ENCODE data around the gene DEAF1.
"Not testable (repeated sequence)": the region's sequence is repeated elsewhere in the genome, so short reads cannot be mapped to it uniquely, and the experiment has no call there.

The DEAF1 gene

DNA sequence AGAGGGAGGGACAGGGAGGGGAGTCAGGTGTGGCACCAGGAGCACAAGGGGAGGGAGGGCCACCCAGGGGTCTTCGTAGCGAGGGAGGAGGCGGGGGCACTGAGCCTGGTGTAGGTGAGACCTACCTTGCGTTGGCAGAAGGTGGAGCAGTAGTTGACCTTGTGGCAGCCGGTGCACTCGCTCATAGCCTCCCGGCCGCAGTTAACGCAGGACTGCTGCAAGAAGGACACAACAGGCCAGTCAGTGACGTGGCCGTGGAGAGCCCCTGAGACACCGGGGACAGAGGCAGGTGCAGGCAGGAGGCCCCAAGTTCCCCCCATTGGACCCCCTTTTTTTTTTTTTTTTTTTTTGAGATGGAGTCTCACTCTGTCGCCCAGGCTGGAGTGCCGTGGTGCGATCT lies 41.2 kb downstream of the DEAF1 start:
- in situ Hi-C loops (cut with MboI; ENCODE audit: low sequenced_read_pairs), result no loop called here

DNA sequence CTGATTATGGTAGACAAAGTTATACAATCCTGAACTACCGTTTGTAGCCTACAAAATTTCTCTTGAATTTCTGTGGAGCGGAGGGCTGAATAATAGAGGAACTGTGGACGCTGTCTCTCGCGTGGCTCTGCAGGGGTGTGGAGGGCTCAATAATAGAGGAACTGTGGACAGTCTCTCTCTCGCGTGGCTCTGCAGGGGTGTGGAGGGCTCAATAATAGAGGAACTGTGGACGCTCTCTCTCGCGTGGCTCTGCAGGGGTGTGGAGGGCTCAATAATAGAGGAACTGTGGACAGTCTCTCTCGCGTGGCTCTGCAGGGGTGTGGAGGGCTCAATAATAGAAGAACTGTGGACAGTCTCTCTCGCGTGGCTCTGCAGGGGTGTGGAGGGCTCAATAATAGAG lies 41.9 kb downstream of the DEAF1 start:
- in situ Hi-C loops (cut with MboI; ENCODE audit: low sequenced_read_pairs), result not testable (repeated sequence)

DNA sequence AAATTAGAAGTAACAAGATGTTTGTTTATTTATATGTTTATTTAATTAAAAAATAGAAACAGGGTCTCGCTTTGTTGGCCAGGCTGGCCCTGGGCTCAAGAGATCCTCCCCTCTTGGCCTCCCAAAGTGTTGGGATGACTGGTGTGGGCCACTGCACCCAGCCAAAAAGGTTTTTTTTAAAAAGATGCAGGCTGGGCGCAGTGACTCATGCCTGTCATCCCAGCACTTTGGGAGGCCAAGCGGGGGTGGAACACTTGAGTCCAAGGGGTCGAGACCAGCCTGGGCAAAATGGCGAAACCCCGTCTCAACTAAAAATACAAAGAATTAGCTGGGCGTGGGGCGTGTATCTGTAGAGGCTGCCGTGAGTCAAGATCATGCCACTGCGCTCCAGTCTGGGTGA lies 44.5 kb downstream of the DEAF1 start:
- in situ Hi-C loops (cut with MboI; ENCODE audit: low sequenced_read_pairs), result no loop called here

DNA sequence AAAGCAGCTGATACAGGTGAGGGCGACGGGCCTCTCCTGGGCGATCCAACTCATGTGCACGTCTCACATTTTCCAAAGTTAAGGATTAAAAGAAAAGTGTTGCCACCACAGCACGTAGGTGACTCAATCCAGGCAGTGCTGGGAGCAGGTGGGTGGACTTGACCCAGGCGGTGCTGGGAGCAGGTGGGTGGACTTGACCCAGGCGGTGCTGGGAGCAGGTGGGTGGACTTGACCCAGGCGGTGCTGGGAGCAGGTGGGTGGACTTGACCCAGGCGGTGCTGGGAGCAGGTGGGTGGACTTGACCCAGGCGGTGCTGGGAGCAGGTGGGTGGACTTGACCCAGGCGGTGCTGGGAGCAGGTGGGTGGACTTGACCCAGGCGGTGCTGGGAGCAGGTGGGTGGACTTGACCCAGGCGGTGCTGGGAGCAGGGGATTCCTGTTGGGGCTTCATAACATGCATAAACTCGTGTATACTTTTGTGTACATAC lies 47.3 kb downstream of the DEAF1 start:
- in situ Hi-C loops (cut with MboI; ENCODE audit: low sequenced_read_pairs), result not testable (repeated sequence)

DNA sequence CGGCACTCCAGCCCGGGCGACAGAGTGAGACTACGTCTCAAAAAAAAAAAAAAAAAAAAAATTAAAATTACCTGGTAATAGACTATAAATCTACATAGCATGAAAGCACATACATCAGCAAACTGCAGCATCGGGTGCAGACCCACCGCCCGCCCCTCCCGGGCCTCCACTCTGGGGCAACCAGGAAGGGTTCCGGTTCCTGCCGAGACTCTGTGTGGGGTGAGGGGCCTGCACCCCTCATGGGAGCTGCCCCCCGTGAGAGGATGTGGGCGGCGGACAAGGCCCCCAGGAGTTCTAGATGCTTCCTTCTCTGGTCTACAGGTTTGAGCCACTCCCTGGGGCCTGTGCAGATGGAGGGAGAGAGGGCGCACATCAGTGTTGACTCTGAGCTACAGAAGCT lies 48.8 kb downstream of the DEAF1 start:
- in situ Hi-C loops (cut with MboI; ENCODE audit: low sequenced_read_pairs), result no loop called here

DNA sequence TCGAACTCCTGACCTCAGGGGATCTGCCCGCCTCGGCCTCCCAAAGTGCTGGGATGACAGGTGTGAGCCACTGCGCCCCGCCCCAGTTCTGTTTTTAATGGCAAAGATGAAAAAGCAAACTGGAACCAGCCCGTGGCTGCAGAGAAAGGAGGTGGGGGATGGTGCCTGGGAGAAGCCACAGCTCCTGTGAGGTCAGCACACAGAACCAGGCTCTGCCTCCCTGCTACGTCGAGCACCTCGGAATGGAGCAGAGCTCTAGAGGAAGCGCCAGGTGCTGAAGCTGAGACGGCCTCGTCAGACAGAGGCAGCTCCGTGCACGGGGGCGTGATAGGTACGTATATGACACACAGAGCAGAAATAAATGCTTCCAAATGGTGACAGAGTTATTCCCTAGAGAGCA lies 49.5 kb downstream of the DEAF1 start:
- in situ Hi-C loops (cut with MboI; ENCODE audit: low sequenced_read_pairs), result no loop called here

DNA sequence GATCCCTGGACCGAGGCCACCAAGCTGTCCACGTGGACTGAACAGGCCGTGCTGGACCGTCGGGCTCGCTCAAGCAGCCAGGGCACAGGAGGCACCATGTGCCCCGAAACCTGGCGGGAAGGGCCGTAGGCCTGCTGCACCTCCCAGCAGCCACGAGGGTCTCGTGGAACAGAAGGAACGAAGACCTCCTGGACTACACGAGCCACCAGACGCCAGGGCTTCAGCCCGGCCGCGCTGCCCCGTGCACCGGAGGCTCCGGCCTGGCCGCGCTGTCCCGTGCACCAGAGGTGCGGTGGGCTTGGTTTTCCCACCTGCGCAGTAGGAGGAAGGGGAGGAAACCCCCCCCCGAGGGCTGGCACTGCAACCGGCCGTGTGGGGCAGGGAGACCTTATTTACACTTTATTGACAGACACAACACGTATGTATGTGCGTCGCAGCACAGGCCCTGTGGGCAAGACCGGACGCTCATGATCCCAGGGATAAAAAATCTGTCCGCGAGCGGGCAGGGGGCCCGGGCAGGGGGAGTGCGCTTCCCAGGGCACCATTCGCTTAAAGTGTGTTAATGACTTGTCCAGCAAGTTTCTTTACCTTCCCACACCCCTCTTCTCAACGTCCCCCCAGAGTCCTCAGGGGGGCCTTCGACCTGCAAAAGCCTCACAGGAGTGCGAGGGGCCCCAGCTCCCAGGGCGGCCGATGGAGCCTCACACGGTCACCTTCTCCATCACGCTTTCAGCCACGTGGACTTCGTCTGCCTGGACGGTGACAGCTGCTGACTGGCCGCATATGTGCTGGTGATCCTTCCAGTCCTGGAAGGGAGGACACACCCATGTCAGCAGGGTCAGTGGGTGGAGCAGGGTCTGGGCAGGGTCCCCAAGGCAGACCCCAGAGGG lies 50.9 kb downstream of the DEAF1 start:
- in situ Hi-C loops (cut with MboI; ENCODE audit: low sequenced_read_pairs), result no loop called here

DNA sequence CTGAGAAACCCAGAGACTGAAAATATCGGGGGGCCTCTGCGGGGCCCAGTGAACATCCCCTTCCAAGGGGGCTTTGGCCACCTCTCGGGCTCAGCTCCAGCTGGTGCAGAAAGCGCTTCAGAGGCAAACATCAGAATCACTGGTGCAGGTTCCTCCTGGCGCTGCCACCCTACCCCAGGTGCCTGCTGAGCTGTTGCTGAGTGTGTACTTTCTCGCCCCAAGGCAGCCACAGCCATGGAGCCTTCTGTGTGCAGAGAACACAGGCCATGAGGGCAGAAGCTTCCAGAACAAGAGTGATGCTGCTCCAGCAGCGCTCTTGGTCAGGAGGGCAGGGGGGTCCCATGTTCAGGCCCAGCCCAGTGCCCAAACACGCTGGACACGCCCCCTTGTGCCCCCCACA lies 51.7 kb downstream of the DEAF1 start:
- in situ Hi-C loops (cut with MboI; ENCODE audit: low sequenced_read_pairs), result no loop called here

DNA sequence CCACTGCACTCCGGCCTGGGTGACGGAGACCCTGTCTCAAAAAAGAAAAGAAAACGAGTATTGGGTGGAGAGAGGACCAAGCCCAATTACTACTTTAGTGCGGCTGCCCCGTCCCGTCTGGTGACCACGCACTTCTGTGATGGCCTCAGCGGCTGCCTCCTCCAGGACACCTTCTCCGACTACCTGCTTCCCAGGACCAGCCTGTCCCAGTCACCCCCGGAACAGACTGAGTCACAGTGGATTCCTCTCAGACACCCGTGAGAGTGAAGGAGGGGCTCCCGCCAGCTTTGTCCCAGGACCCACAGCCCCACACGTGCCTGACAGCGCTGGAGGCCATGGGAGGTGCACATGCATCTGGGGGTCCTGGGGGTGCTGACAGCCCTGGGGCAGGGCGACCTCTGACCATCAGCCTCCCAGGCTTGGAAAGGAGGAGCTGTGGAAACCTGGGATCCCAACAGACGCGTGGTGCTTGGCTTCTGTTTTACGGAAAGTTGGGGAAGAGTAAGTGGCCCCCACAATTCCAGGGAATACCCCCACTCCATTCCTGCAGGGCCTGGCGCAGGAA lies 53.1 kb downstream of the DEAF1 start:
- in situ Hi-C loops (cut with MboI; ENCODE audit: low sequenced_read_pairs), result no loop called here

DNA sequence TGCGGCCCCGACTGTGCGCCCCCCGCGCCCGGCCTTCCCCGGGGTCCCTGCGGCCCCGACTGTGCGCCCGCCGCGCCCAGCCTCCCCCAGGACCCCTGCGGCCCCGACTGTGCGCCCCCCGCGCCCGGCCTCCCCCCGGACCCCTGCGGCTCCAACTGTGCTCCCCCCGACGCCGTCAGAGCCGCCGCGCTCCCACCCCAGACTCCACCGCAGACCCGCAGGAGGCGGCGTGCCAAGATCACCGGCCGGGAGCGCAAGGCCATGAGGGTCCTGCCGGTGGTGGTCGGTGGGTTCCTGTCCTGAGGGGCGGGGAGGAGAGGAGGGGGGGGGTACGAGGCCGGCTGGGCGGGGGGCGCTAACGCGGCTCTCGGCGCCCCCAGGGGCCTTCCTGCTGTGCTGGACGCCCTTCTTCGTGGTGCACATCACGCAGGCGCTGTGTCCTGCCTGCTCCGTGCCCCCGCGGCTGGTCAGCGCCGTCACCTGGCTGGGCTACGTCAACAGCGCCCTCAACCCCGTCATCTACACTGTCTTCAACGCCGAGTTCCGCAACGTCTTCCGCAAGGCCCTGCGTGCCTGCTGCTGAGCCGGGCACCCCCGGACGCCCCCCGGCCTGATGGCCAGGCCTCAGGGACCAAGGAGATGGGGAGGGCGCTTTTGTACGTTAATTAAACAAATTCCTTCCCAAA lies 54.9 kb downstream of the DEAF1 start:
- in situ Hi-C loops (cut with MboI; ENCODE audit: low sequenced_read_pairs), result no loop called here

DNA sequence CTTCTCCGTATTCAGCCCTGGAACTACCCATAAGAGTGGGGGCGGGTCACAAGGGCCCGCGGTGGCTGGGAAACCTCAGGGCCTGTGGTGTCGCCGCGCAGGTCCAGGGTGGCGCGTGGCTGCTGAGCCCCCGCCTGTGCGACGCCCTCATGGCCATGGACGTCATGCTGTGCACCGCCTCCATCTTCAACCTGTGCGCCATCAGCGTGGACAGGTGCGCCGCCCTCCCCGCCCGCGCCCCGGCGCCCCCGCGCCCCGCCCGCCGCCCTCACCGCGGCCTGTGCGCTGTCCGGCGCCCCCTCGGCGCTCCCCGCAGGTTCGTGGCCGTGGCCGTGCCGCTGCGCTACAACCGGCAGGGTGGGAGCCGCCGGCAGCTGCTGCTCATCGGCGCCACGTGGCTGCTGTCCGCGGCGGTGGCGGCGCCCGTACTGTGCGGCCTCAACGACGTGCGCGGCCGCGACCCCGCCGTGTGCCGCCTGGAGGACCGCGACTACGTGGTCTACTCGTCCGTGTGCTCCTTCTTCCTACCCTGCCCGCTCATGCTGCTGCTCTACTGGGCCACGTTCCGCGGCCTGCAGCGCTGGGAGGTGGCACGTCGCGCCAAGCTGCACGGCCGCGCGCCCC lies 55.6 kb downstream of the DEAF1 start:
- in situ Hi-C loops (cut with MboI; ENCODE audit: low sequenced_read_pairs), result no loop called here

DNA sequence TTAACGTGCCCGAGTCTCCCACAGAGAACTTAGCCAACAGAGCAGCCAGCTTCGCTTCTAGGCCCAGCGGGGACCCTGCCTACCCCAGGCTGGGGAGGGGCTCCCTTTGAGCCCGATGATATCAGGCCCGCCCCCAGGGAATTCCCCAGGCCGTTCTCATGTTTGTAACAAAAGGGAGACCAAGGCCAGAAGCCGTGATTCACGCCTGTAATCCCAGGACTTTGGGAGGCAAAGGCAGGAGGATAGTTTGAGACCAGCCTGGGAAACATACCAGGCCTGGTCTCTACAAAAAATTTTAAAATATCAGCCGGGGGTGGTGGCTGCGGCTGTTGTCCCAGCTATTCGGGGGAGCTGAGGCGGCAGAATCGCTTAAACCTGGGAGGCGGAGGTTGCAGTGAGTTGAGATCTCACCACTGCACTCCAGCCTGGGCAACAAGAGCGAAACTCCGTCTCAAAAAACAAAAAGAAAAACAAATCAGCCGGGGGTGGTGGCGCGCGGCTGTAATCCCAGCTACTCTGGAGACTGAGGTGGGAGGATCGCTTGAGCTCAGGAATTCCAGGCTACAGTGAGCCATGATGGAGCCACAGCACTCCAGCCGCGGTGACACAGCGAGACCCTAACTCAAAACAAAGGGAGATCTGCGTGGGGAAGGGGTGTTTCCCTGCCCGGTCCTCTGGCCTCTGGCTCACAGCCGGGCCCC lies 56.2 kb downstream of the DEAF1 start:
- in situ Hi-C loops (cut with MboI; ENCODE audit: low sequenced_read_pairs), result no loop called here

DNA sequence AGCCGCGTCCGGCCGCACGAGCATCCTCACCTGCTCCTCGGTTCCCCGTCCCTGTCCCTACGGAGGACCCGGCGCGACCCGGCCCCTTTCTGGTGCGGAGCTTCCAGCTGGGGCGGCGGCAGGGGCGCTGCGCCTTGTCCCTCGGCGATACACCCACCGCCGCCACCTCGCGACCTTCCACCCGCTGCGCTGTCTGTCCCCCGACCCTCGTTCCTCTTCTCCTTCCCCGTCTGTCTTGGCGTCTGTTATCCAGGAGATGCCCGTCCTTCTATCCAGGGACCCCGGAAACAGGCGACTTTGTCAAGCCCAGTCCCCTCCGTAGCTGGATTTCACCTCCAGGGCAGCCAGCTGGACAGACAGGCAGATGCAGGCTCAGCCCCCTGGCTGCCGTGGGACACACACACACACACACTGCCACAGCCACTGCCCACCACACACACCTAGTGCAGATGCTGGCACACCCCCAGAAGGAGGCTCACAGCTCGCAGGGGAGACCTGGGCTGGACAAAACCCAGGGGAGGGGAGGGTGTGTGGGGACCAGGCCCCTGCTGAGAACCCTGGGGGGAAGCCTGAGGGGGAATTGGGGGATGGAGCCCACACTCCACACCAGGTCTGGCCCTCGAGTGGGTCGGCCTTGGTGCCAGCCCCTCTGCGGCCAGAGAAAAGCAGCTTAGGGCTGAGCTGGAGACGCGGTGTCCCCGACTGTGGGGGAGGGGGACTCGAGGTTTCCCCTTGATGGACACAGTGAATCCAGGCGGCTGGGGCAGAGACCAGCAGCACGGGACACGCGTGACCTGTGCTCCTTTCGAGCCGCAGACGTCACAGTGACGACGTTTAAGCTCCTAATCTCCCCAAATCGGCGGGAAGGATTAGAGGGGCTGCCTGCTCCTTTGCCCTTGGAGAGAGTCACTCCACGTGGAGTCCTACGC lies 57.2 kb downstream of the DEAF1 start:
- in situ Hi-C loops (cut with MboI; ENCODE audit: low sequenced_read_pairs), result no loop called here

DNA sequence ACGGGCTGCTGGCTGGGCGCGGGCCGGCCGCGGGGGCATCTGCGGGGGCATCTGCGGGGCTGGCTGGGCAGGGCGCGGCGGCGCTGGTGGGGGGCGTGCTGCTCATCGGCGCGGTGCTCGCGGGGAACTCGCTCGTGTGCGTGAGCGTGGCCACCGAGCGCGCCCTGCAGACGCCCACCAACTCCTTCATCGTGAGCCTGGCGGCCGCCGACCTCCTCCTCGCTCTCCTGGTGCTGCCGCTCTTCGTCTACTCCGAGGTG lies 57.8 kb downstream of the DEAF1 start:
- in situ Hi-C loops (cut with MboI; ENCODE audit: low sequenced_read_pairs), result no loop called here

DNA sequence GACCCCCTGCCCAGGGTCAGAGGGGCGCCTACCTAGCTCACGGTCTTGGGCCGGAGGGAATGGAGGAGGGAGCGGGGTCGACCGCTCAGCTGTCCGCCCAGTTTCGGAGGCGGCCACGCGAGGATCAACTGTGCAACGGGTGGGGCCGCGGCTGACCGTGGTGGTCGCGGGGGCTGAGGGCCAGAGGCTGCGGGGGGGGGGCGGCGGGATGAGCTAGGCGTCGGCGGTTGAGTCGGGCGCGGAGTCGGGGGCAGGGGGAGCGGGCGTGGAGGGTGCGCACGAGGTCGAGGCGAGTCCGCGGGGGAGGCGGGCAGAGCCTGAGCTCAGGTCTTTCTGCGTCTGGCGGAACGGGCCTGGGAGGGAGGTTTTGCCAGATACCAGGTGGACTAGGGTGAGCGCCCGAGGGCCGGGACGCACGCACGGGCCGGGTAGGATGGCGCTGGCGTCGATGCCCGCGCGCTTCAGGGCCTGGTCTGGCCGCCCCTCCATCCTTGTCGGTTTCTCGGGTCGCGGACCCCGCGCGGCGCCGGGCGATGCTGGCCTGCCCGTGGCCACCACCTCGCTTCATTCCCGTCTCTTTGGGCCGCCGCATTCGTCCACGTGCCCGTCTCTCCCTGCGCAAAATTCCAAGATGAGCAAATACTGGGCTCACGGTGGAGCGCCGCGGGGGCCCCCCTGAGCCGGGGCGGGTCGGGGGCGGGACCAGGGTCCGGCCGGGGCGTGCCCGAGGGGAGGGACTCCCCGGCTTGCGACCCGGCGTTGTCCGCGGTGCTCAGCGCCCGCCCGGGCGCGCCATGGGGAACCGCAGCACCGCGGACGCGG lies 58.3 kb downstream of the DEAF1 start, which contains the start of gene DRD4:
DRD4 (plus strand) TSS at position 759 of the 822 bp plus-strand sequence; CDS start at position 795, 36 bp downstream.
- in situ Hi-C loops (cut with MboI; ENCODE audit: low sequenced_read_pairs), result no loop called here

DNA sequence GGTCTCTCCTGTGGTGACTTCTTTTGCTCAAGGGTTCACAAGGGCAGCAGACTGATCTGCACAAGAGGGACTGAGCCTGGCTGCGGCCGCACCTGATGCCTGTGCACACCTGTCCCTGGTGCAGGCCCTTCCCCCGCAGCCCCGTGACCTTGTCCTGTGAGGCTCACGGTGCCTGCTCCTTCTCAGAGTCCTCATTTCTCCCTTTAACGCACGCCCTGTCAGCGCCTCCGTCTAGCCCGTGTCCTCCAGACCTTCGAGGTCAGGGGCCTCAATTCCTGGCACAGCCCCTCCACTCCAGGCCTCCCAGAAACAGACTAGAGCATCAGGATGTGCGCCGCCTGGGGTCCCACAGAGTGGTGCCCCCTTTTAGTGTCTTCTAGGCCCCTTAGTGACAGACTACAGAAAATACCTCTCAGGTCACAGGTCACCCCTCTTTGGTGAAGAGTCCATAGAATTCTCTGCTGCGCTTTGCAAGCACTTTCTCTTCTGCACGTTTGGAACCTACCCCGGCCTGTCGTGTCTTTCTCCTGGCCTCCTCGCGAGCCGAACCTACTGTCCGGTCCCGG lies 59.0 kb downstream of the DEAF1 start:
- in situ Hi-C loops (cut with MboI; ENCODE audit: low sequenced_read_pairs), result no loop called here

DNA sequence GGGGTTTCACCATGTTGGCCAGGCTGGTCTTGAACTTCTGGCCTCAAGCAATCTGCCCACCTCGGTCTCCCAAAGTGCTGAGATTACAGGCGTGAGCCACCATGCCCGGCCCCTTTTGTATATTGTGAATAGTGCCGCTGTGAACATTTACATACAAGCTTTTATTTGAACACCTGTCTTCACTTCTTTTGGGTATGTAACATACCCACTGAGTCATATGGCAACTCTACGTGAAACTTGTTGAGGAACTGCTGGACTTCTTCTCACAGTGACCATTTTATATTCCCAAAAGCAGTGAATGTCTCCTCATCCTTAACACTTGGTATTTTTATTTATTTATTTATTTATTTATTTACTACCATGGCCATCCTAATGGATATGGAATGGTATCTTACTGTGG lies 64.2 kb downstream of the DEAF1 start:
- in situ Hi-C loops (cut with MboI; ENCODE audit: low sequenced_read_pairs), result no loop called here

DNA sequence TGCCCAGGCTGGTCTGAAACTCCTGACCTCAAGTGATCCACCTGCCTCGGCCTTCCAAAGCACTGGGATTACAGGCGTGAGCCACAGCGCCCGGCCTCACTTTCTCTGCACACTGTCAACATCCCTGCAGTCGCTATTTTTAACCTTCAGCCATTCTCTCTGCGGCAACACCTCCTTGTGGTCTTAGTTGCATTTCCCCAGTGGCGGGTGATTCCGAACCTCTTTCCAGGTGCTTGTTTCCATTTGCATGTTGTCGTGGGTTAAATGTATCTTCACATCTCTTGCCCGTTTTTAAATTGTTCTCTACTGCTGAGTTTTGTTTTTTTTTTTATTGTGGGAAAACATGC lies 65.8 kb downstream of the DEAF1 start:
- in situ Hi-C loops (cut with MboI; ENCODE audit: low sequenced_read_pairs), result no loop called here

DNA sequence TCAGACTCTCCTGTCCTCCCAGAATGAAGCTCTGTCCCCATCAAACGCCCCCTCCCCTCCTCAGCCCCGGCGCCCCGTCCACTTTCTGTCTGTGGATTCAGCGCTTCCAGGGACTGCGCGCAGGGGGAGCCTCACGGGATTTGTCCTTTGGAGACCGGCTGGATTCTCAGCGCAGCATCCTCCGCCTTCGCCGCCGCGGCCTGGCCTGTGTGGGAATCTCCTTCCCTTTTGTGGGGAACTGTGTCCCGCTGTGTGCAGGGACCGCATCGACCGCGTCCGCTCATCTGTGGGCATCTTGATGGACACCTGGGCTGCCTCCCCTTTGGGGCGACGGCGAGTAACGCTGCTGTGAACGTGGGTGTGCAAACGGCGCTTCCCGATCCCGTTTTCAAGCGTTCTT lies 67.0 kb downstream of the DEAF1 start:
- in situ Hi-C loops (cut with MboI; ENCODE audit: low sequenced_read_pairs), result no loop called here
